ENCODE results near the gene SLC66A1.
"Not testable (repeated sequence)": the region's sequence is repeated elsewhere in the genome, so short reads cannot be mapped to it uniquely, and the experiment has no call there.

SLC66A1 gene

DNA sequence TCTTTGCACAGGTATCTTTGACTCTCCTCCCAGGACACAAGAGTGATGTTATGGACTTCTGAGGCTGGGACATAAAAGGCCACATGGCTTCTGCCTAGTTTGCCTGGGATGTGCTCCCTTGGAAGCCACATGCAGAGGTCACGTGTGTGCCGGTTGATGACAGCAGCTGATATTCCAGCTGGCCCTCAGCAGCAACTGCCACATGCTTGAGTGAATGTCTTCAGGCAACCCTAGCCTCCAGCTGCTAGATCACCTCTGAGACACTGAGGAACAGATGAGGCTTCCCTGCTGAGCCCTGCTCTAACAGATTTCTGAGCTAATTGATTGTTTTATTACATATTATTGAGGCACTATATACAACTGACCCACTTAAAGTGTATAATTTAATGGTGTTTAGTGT is 11.9 kb upstream of the SLC66A1 start:
- no peak for DNase-seq
- intact Hi-C loops (cut with DNase I), result no loop called here

DNA sequence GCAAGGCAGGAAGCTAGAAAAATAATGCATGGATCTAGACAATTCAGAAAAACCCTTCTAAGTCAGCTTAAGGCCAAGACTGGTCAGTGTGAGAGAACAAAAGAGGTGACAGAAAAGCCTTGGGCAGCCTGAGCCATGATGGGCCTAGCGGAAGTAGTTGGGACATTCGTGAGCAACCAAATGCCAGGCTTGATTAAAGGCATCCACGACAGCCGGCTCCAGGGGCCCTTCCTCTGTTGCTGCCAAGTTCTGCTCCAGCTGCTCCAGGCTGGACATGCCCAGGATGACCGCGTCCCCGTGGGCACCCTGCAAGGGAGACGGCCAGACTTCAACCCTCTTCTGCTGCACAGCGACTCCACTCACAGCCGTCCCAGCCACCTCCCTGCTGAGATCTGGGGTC is 8.0 kb upstream of the SLC66A1 start:
- intact Hi-C loops (cut with DNase I), result not testable (repeated sequence)

DNA sequence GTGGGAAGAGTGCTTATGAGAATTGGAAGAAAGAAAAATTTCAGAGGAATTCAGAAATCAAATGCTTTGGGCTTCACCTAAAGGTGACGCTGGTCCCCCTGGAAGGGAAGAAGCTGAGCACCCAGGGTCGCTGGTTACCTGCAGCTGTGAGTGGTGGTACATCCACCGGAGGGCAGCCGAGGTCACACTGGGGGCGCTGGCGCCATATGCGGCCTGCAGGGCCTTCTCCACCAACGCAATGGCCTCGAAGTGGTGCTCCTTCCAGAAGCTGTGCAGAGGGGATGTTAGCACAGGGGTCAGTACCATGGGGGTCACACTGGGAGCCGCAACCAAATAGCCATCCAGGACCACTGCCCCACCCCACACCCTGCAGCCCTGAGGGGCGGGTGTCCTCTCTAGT is 6.2 kb upstream of the SLC66A1 start:
- intact Hi-C loops (cut with DNase I), result no loop called here
- DNase-seq, result peak in 1 of 42 donors; percentile 10

More for the DNA sequence above, 8.0 kb upstream of the SLC66A1 start:
- peak in 1 of 42 donors; percentile 9 for DNase-seq

DNA sequence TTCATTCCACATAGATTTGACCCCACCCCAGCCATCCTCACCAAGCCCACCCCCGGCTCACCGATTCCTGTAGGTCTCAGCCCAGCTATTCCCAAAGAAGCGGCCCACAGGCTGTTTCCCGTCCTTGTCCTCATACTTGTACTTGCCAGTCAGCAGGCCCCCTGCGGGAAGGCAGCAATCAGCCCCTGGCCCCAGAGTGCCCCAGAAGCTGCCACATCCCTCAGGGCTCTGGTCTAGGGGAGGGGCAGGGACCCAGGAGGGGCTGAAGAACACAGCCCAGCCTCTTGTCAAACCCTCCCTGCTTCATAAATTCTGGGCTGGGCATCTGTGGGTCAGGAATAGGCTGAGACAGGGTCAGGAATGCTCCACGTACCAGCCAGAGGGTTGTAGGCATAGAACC is 5.2 kb upstream of the SLC66A1 start:
- intact Hi-C loops (cut with DNase I), result no loop called here
- peak in 1 of 42 donors; percentile 10 for DNase-seq

DNA sequence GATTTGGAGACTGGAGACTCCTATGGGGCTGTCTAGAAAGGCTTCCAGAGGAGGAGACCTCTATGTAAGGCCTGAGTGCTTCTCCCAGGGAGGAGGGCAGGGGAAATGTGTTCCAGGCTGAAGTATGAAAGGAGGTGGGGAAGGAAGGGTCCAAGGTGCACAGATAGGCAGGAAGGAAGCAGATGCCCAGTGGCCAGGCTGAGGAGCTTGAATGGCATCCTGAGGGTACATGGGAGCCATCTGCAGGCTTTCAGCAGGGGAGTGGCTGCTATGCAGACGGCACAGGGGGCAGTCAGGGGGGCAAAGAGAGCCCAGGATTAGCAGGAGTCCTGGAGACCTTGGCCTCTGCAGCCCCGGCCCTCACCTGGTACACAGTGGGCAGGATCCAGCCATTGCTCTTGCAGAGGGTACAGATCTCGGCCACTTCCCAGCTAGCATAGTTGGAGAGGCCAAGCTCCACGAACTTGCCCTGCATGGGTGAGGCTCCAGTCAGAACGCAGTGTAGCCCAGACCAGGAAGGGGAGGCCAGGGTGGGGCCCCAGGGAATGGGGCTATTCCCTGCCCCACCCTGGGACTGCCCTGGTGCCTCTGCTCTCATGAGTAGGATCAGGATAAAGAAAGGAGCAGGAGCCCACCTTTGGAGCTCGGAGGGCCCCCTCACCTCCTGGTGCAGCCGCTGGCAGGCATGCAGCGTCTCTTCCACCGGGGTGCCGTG is 4.2 kb upstream of the SLC66A1 start:
- intact Hi-C loops (cut with DNase I), result no loop called here
- peak in 1 of 42 donors; percentile 3 for DNase-seq

DNA sequence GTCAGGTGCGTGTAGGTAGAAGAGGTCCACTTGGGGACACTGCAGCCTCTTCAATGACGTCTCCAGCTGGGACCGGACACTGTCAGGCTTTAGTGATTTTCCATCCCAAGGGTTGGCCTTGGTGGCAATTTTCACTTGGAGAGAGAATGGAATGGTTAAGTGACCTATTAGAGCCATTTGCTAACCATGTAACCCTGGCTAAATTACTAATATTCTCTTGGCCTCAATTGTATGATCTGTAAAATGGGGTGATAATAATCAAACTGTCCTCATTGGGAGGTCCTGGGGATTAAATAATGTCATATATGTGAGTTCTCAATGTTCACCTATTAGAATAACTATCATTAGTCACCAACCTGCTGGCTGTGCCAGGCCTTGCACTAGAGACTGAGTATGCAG is 3.6 kb upstream of the SLC66A1 start:
- intact Hi-C loops (cut with DNase I), result no loop called here
- peak in 1 of 42 donors; percentile 17 for DNase-seq

DNA sequence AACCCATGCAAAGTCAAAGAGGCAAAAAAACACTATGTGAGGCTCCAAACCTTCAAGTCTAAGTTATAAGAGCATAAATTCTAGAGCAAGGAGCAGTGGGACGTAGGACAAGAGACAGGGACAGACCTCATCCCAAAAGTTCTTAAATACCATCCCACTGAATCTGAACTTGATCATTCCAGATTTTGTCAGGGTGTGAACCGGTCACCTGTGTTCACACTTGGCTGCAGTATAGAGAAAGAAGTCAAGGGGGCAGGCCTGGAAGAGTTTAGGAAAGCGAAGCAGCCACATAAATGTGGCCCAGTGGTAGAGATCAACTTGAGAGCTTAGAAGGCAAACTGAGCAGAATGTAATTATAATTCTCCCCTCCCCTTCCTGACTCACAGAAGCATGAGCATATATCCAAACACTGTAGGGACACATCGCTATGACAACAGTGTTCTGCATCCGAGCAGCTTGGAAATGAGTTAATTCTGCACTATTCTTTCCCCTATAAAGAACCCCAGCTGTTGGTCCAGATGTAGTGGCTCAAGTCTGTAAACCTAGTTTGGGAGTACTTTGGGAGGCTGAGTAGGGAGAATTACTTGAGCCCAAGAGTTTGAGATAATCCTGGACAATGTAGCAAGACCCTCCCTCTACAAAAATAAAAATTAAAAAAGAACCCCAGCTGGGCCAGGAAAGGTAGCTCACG is 2.9 kb upstream of the SLC66A1 start:
- intact Hi-C loops (cut with DNase I), result no loop called here
- DNase-seq, result peak in 1 of 42 donors; percentile 3

DNA sequence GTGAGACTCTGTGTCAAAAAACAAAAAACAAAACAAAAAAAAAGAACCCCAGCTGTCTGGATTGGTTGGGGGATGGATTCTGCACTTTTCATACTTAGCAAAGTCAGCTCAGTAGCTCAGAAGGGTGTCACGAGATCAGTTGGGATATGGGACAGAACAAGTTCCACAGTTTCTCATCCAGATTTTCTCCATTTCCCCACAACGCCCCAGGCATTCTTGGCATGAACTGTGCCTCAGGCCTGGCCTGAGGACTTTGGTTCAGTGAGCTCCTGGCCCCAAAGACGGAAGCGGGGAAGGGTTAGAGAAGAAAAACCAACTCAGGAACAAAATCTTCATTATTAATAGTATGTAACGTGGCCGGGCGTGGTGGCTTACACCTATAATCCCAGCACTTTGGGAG is 2.1 kb upstream of the SLC66A1 start:
- intact Hi-C loops (cut with DNase I), result loop anchor here (5.0 kb wide), 1 partner anchor 58 kb away; the partner anchor contains the start of genes EMC1 and MRTO4
- DNase-seq, result peak in 1 of 42 donors; percentile 26

DNA sequence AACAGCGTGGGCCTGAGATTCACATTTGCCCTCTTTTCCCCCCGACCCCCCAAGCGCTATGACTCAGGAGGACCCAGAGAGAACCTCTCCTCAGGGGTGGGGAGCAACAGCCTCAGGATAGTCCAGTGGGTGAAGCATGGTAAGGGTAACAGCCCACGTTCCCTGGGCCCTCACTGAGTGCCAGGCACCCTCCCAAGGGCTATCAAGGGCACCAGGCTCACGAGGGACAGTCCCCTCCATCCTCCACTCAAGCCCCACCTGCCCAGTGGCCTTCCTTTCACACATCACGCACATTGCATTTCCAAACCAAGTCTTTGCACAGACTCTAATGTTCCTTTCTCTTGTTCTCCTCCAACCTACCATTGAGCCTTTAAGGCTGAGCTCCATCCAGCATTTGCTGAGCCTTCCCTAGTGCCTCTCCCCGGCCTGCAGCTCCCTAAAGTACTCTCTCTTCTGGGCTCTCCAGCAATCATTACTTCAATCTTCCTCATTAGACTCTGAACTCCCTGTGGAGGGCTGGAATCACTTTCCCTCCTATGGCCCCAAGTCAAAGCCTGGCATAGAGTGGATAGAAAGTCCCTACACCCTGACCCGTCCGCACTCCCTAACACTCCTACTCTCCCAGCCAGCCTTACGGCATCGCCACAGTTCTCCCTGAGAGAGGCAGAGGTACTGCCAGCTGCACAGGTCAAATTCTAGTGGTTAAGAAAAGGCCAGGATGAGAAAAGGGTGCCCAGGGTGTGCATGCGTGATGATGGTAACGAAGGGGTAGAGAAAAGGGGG is 1.2 kb upstream of the SLC66A1 start:
- DNase-seq, result peak in 2 of 42 donors; percentile 15 to 21
- intact Hi-C loops (cut with DNase I), result loop anchor here (5.0 kb wide), 1 partner anchor 59 kb away; the partner anchor contains the start of genes EMC1 and MRTO4

DNA sequence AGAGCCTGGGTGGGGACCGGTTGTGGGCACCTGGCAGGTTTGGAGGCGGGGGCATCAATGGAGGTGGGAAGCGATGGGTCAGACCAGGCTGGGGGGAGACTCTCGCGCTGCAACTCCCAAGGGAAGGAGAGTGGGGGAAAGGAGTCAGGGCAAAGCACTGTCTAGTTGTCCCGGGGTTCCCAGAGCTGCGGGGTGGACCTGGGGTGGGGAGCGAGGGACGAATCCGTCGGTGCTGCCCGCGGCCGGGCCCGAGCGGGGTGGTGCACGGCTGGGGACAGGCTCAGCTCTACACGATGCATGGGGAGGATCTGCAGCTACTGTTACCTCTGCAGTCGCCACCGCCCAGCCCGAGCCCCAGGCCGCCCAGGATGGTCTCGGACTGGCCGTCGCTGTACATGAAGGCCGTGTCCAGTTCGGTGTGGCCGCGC is 609 bp upstream of the SLC66A1 start:
- peak in 25 of 42 donors; percentile 16 to 61 (median 39) for DNase-seq
- intact Hi-C loops (cut with DNase I), result loop anchor here (5.0 kb wide), 1 partner anchor 59 kb away; the partner anchor contains the start of genes EMC1 and MRTO4

DNA sequence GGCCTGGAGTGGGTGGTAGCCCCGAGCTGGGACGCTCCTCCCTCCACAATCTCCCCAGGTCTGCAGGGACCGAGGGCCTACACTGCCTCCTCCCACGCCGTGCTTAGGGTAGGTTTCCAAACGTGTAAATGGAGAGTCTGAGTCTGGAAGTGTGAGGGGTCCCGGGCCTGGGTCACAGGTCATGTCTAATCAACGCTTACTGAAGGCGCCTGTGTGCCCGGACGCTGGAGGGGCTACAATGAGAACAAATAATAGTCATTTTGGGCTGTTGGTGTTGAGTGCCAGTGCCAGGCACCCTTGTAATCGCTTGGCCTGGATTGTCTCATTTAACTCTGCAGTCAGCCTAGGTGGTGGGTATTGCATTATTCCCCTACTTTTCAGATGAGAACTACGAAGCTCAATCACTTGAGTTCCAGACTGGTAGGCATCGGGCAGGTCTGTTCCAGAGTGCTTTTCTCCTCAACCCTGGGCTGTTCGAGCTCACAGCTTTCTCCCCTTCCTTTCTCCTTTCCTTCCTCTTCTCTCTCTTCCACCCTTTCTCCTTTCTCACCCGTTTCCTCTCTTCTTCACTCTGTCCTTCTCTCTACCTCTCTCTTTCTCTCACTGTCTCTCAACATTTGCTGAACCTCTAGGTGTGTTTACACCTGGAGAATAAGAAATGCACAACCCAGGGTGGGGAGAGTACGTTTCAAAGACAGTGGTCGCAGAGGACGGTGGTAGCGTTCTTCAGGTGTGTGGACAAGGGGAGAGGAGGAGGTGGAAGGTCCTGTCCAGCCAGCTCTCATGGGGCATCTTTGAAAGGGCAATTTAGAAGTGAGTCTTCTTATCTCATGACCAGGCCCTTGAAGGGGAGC is 883 bp downstream of the SLC66A1 start:
- intact Hi-C loops (cut with DNase I), result loop anchor here (5.0 kb wide), 1 partner anchor 61 kb away; the partner anchor contains the start of genes EMC1 and MRTO4
- peak in 7 of 42 donors; percentile 21 to 48 (median 29) for DNase-seq

DNA sequence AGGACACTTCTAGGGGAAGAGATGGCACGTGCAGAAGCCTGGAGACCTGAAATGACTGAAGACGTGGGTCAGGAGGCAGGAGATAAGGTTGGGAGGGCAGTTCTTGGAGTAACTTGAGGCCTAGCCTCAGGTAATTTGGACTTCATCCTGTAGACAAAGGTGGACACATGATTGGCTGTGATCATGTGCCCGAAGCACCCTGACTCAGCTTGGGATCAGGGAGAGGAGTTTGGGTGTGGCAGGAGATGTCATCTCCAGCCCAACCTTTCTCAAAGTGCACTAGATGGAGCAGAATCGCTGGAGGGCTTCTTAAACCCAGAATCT is 1.5 kb downstream of the SLC66A1 start:
- DNase-seq, result peak in 1 of 42 donors; percentile 3
- intact Hi-C loops (cut with DNase I), result loop anchor here (5.0 kb wide), 1 partner anchor 61 kb away; the partner anchor contains the start of genes EMC1 and MRTO4

DNA sequence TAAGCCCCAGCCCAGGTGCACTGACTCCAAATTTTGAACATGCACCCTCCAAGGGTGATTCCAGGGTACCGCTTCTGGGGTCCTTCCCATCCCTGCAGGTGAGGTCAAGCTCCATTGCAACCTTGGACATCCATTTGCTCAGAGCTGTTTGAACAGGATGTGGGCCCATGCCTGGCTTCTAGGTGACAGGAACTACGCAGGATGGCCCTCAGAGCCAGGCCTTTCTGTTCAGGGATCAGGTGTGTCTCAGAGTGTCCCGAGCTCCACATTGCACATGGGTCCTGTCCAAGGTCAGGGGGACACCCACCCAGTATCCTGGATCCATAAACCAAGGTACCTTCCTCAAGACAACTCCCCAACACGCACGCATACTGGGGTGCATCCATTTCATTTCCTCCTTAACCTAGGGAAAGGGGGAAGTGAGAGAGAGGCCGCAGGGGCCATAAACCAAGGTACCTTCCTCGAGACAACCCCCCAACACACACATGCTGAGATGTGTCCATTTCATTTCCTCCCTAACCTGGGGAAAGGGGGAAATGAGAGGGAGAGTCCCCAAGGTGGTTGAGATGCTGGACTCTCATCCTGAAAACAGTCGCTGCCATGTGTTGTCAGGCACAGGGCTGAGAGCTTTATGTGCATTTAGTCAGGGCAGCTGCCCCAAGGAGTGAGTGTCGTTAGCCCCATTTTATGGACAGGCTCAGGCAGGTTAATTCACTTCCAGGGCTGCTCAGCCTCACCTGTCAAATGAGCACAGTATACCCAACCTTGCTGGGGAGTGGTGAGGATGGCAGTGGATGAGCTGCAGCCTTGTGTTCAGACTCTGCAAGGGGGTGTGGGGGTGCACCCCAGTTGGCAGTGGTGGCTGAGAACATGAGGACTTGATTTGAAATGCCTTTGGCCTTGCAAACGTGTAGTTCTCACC is 2.1 kb downstream of the SLC66A1 start:
- intact Hi-C loops (cut with DNase I), result loop anchor here (5.0 kb wide), 1 partner anchor 62 kb away; the partner anchor contains the start of genes EMC1 and MRTO4
- DNase-seq, result peak in 1 of 42 donors; percentile 10

DNA sequence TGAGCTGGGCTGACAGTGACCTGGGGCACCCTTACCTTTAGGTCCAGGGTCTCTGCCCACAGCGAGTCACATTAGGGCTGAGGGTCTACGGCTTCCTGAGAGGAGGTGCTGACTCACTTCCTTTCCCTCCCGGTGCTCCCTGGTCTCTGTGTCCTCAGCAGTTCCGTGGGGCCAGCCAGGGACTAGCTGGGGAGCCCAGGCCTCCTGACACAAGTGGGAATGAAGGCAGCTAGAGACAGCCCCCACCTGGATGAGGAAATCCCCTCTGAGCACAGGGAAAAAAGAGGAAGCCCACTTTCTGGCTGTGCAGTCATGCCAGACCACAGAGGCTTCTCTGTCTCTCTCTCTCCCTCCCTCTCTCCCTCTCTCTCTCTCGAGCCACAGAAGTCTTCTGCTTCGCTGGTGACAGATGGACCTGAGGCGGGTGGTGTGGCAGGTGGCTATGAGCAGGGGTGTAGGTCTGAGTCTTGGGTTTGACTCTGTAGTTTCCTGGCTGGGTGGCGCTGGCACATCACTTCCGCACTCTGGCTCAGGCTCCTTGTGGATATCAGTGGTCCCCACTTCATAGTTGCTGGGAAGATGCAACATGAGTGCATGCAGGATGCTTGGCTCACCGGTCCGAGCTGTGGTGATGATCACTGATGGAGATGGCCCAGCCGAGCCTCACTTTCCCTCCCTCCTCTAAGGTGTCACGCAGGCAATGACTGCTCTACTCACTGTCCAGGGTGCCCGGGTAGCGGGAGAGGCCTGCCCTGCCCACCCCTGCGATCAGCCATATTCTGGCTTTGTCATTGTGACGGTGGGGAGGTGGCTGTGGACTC is 3.5 kb downstream of the SLC66A1 start:
- intact Hi-C loops (cut with DNase I), result no loop called here
- no peak for DNase-seq

DNA sequence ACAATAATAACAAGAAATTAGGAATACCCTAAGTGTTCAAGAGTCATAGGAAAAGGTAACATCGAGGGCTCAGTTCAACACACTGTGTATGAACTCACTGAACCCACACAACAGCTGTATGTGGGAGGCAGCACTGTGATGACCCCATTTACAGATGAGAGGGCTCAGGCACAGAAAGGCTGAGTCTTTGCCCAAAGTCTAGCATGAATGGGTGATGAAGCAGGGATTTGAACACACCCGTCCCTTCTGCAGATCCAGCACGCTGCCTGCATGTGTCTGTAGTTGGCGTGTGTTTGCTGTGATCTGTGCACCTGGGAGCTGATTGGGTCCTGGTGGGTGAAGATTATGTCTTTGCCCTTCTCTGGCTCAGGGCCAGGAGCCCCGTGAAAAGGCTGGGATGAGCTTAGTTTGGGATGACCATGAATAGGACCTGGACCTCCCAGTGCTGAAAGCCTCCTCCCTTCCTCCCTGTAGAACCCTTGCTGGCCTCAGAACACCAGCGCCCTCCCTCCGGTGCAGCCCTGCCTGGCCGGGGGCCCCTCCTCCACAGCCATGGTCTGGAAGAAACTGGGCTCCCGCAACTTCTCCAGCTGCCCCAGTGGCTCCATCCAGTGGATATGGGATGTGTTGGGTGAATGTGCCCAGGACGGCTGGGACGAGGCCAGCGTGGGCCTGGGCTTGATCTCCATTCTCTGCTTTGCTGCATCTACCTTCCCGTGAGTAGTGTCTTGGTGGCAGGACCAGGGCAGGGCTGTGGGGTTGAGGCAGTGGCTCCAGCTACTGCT is 5.2 kb downstream of the SLC66A1 start:
- intact Hi-C loops (cut with DNase I), result no loop called here
- DNase-seq, result peak in 18 of 42 donors; percentile 8 to 76 (median 38)

DNA sequence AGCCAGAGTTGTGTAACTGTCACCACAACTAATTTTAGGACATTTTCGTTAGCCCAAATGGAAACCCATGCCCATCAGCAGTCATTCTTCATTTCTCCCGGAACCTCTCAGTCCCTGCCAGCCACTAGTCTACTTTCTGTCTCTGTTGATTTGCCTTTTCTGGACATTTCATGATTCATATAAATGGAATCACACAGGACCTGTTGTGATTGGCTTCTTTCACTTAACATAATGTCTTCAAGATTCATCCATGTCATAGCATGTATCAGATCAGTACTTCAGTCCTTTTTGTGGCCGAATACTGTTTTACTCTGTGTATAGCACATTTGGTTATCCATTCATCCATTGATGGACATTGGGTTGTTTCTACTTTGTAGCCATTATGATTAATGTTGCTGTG is 7.1 kb downstream of the SLC66A1 start:
- no peak for DNase-seq
- intact Hi-C loops (cut with DNase I), result no loop called here
